ENCODE results near the gene TTC23.

Gene TTC23

GRCh38 chr15:99163271-99164062, 85.9 kb downstream of the TTC23 start:
- DNase-seq, result no peak

GRCh38 chr15:99158626-99159412, 90.6 kb downstream of the TTC23 start:
- no peak for DNase-seq

- DNase-seq, result no peak
These were observed 91.9 kb downstream of the TTC23 start for GRCh38 chr15:99157456-99157855.

GRCh38 chr15:99155961-99156443, 93.4 kb downstream of the TTC23 start:
- DNase-seq, result no peak

- no peak for DNase-seq
These were observed 95.1 kb downstream of the TTC23 start for GRCh38 chr15:99154271-99154670.

- no peak for DNase-seq
These were observed 96.3 kb downstream of the TTC23 start for GRCh38 chr15:99153026-99153535.

- DNase-seq, result no peak
These were observed 98.2 kb downstream of the TTC23 start for GRCh38 chr15:99151156-99151555.

GRCh38 chr15:99149366-99149765, 100.0 kb downstream of the TTC23 start:
- DNase-seq, result no peak

- DNase-seq, result no peak
These were observed 100.5 kb downstream of the TTC23 start for GRCh38 chr15:99148851-99149276.

- DNase-seq, result no peak
These were observed 102.7 kb downstream of the TTC23 start for GRCh38 chr15:99146661-99147060.

GRCh38 chr15:99145778-99146177, 103.6 kb downstream of the TTC23 start:
- DNase-seq, result no peak

GRCh38 chr15:99145005-99145404, 104.4 kb downstream of the TTC23 start:
- DNase-seq, result no peak

GRCh38 chr15:99143655-99144610, 105.4 kb downstream of the TTC23 start:
- no peak for DNase-seq

GRCh38 chr15:99143242-99143641, 106.1 kb downstream of the TTC23 start:
- DNase-seq, result no peak

GRCh38 chr15:99142562-99142961, 106.8 kb downstream of the TTC23 start:
- DNase-seq, result no peak

- no peak for DNase-seq
These were observed 107.4 kb downstream of the TTC23 start for GRCh38 chr15:99141943-99142342.

- DNase-seq, result no peak
These were observed 108.8 kb downstream of the TTC23 start for GRCh38 chr15:99140590-99140989.

- no peak for DNase-seq
These were observed 110.1 kb downstream of the TTC23 start for GRCh38 chr15:99139276-99139675.

GRCh38 chr15:99138491-99138982, 110.8 kb downstream of the TTC23 start:
- no peak for DNase-seq

- no peak for DNase-seq
These were observed 111.5 kb downstream of the TTC23 start for GRCh38 chr15:99137877-99138276.

GRCh38 chr15:99137111-99137546, 112.3 kb downstream of the TTC23 start:
- no peak for DNase-seq

GRCh38 chr15:99135194-99135593, 114.2 kb downstream of the TTC23 start:
- no peak for DNase-seq
